ENCODE results near the gene RANBP1.
"Not testable (repeated sequence)": the region's sequence is repeated elsewhere in the genome, so short reads cannot be mapped to it uniquely, and the experiment has no call there.

Gene RANBP1

GRCh38 chr22:20115691-20116375 lies at the start of gene RANBP1:
Gene RANBP1 (plus strand): TSS chr22:20116104. CDS start chr22:20116185, 81 bp downstream.
- no peak for FAIRE-seq
- DNase-seq (ENCODE audit: extremely low spot score, insufficient read length, low read depth) = no peak

- FAIRE-seq = no peak
Measured at GRCh38 chr22:20066617-20067383, 49.1 kb upstream of the RANBP1 start.

DNA sequence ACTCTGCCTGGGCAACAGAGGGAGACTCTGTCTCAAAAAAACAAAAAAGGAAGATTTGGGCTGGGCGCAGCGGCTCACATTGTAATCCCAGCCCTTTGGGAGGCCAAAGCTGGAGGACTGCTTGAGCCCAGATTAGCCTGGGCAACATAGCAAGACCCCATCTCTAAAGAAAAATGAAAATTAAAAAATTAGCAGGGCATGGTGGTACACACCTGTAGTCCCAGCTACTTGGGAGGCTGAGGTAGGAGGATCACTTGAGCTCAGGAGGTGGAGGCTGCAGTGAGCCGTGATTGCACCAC lies 48.6 kb upstream of the RANBP1 start:
- DNase-seq (ENCODE audit: extremely low spot score, insufficient read length, low read depth); FAIRE-seq: not testable (repeated sequence)

More at GRCh38 chr22:20066617-20067383, 49.1 kb upstream of the RANBP1 start:
- DNase-seq (ENCODE audit: extremely low spot score, insufficient read length, low read depth) = no peak

GRCh38 chr22:20068640-20069039 lies 47.3 kb upstream of the RANBP1 start:
- no peak for DNase-seq (ENCODE audit: extremely low spot score, insufficient read length, low read depth)
- FAIRE-seq = no peak

- DNase-seq (ENCODE audit: extremely low spot score, insufficient read length, low read depth) = no peak
- FAIRE-seq = no peak
Measured at GRCh38 chr22:20069331-20070042, 46.4 kb upstream of the RANBP1 start.

- FAIRE-seq = no peak
- DNase-seq (ENCODE audit: extremely low spot score, insufficient read length, low read depth) = no peak
Measured at GRCh38 chr22:20071524-20071972, 44.4 kb upstream of the RANBP1 start.

DNA sequence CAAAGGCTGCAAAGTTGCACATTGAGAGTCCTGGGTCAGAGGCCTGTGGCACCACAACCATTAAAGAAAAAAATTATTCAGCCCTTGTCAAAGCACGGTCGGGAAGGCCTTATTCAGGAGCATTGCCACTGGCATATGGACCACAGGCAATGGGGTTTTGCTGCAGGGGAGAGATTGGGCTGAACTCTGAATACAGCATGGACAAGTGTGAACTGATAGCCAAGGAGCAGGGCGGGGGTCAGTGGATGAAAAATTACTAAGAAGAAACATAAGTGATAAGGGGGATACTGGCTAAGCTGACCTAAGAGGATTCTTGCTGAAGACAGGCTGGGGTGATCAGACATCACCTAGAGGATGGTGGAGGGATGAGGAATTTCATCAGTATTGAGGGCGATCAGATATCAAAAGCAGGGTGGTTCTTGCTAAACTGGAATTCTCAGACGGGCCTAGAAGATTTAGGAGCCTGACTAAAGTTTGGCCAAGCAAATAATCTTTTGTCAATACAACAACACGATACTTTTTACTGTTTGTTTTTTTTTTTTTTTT lies 39.2 kb upstream of the RANBP1 start:
- no peak for FAIRE-seq
- no peak for DNase-seq (ENCODE audit: extremely low spot score, insufficient read length, low read depth)

DNA sequence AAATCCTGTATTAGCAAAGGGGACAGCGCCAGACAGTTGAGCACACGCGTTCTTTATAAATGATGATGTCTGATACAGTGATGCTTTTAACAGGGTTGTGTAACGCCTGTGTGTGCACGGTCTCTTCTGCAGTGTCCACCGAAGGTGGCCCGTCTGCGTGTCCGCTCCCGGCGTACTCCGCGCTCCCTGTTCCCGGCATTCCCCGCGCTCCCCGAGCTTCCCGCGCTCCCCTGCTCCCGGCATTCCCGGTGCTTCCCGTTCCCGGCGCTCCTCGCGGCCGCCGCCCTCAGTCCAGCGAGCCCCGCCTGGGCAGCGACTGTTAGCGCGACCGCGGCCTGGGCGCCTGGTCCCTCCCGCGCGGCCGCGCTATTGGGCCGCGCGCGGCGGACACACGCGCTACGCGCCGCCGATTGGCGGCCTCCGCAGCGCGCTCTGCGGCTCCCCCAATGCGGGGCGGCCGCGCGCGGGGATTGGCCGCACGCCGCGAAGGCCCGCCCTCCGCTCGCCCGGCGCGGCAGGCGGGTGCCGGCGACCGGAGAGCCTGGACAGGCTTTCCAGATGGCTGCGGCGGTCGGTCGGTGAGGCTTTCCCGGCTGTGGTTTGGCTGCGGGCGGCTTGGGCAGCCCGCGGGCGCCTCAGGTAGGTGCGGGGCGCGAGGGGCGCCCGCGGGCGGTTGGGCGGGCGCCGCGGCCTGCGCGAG lies 36.0 kb upstream of the RANBP1 start, which contains the start of gene DGCR8:
Gene DGCR8 (plus strand): TSS at position 497 of the 700 bp plus-strand sequence. CDS start 5,723 bp downstream, outside the sequence.
- DNase-seq (ENCODE audit: extremely low spot score, insufficient read length, low read depth) (peak; percentile 92), FAIRE-seq (peak; percentile 75)

DNA sequence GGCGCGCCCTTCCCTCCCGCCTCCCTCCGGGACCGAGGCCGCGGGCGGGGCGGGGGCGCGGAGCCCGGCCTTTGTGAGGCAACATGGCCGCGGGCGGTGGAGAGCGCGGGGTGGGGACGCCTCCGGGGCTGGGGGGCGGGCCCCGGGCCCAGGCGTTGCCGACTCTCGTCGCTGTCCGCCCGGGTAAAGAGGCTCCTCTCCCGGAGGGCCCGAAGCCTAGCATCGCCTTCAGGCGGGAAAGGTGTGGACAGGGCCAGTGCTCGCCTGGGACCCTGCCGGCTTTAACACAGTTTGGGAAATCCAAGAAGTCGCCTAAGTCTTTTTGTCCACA lies 35.5 kb upstream of the RANBP1 start:
- FAIRE-seq (no peak), DNase-seq (ENCODE audit: extremely low spot score, insufficient read length, low read depth) (peak; percentile 64)

GRCh38 chr22:20080776-20081654 lies 34.9 kb upstream of the RANBP1 start:
- no peak for DNase-seq (ENCODE audit: extremely low spot score, insufficient read length, low read depth)
- FAIRE-seq = no peak

DNA sequence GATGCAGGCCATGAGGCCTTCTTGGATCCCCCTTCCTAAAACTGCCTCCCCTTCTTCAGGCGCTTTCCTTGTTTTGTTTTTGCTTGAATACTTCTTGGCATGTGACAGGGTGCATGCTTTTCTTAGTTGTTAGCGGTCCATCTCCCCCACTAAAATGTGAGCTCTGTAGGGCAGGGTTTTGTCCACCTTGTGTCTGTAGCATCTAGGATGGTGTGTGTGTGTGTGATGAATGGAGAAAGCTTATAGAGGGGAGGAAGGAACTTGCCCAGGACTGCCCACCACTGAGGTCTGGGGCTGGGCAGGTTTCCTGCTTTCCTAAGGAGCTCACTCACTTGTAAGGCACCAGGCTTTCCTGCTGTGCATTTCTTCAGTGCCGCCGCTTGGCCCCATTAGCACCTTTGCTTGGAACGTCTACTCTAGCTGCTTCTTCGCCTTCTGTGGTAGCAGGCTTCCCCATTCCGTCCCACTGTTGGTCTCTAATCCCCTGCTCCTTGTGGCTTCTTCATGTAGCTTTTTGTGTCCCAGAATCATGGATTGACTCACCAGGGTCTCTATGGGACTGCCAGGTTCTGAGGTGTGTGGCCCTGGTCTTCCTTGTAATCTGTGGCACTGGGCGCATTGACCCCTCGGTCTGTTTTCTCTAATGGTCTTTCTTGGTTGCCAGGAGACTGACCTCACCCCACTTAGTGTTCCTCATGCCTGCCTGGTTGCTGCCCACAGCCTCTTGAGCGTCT lies 32.6 kb upstream of the RANBP1 start:
- FAIRE-seq = no peak

DNA sequence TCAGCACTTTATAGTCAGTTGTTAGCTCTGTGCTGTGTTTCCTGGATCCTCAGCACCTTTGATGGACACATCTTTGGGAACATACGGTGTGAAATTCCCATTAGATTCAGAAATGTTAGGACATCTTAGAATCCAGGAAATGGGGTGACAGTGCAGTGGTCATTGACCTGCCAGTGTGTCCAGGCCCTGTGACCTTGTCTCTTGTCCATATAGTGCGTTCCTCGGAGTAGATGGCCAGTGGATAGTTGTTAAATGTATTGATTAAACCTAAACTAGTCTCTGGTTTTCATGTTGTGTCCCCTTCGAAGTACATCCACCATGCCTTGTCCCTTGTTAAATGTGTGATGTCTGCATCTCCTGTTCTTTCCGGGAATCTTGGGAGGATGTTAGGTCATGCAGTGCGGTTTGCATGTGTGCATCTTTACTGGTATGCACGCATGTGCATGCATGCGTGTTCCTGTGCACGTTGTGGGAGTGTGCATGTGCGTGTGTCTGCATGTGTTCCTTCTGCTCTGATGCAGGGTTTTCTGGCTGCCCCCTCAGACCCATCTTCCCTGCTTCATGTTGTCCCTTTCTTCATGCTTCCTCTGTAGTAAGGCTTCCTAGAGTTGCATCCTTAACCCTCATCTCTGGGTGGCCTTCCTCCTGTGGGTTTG lies 31.9 kb upstream of the RANBP1 start:
- FAIRE-seq = no peak
- no peak for DNase-seq (ENCODE audit: extremely low spot score, insufficient read length, low read depth)

More for the DNA sequence above, 32.6 kb upstream of the RANBP1 start:
- no peak for DNase-seq (ENCODE audit: extremely low spot score, insufficient read length, low read depth)

DNA sequence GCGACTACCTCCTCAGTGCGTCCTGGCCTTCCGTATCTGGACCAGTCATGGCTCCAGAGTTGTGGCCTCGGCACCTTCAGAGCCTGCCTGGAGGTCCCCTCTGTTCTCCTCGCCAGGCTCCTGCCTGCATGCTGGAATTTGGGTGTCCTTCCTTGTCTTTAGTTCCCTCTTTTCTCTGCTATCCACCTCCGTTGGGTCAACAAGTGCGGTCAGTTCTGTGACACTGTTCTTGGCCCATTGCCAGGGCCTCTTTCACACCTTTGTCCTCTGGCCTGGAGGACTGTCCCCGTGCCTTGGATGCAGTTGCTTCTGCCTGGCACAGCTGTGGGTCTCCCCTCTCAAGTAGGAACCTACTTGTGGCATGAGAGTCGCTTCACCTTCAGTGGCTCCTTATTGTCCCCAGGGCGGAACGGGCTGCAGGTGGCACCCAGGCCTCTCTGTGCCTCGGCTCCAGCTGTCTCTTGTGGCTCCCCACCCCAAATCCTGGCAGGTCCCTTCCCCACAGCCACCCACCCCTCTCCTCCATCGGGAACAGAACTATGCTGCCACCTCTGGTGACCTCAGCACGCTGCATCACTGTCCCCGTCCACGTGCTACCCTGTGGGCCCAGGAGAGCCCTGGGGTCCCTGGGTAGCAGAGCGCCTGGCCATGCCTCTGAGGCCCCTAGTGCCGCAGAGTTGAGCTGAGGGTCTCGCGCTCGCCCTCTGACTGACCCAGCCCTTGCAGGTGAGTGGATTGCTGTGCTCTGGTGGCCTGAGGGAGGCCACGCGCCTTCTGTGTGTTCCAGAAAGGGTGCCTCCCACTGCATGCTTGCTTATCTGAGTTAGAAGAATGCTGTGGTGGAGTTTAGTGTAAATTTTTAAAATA lies 31.1 kb upstream of the RANBP1 start:
- FAIRE-seq (no peak), DNase-seq (ENCODE audit: extremely low spot score, insufficient read length, low read depth) (no peak)

GRCh38 chr22:20085651-20086050 lies 30.3 kb upstream of the RANBP1 start:
- DNase-seq (ENCODE audit: extremely low spot score, insufficient read length, low read depth) (no peak), FAIRE-seq (no peak)

GRCh38 chr22:20086101-20086599 lies 29.8 kb upstream of the RANBP1 start:
- no peak for FAIRE-seq
- DNase-seq (ENCODE audit: extremely low spot score, insufficient read length, low read depth) = no peak

DNA sequence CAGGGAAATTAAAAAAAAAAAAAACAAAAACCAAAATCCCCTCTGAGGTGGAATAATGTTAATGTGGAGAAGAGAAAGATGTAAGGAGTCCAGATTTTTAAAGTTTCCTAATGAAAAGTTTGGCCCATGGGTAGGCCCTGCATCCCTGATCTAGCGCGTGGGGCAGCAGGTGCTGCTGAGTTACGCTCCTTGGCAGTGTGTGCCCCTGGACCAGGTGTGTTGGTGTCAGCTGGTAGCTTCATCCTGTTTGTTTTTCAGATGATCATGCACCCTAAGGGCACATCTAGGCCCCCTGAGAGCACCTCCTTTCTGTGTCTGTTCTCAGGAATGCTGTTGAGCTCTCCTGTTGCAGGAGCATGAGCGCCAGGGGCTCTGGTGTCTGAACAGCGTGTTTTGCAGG lies 29.1 kb upstream of the RANBP1 start:
- no peak for FAIRE-seq

More for the DNA sequence above, 29.1 kb upstream of the RANBP1 start:
- DNase-seq (ENCODE audit: extremely low spot score, insufficient read length, low read depth) = no peak
